ENCODE results near the gene CNTNAP2.

- TF ChIP-seq SUZ12 (IDR thresholded peaks at IDR 0.05) (no peak), BHLHE40 (IDR thresholded peaks at IDR 0.05; ENCODE audit: borderline replicate concordance) (no peak)
Measured at GRCh38 chr7:148395352-148395811, 2278.8 kb downstream of the CNTNAP2 start.
